Measurements from ENCODE around the gene LRSAM1.

GRCh38 chr9:127430415-127430814 is 20.9 kb upstream of the LRSAM1 start:
- TF ChIP-seq CTCF (optimal IDR thresholded peaks at IDR 0.05 in 1 of 3, IDR thresholded peaks at IDR 0.05 in 1 of 3, conservative IDR thresholded peaks at IDR 0.05 in 1 of 3; ENCODE audit: extremely low read depth in 1 of 3, insufficient read depth in 2 of 3, low read length in 3 of 3) (no peak), EZH2 (IDR thresholded peaks at IDR 0.05; ENCODE audit: low read length) (no peak)
